PC-3 (cell line): ENCODE data around the gene PRSS35.

Experiments used
- CTCF ChIP-seq: fragments of 300-600 bp; sonication (generic); conservative IDR thresholded peaks from 2 replicates; pipeline ENCODE4 v1.5.1; 2017; ENCODE audit warnings: antibody characterized with exemption, low read depth, mild to moderate bottlenecking, low read length
- EZH2 ChIP-seq: fragments of 300-600 bp; sonication (generic); IDR thresholded peaks from one replicate; pipeline ENCODE4 v1.6.1; 2017; ENCODE audit warnings: antibody characterized with exemption, mild to moderate bottlenecking, low read length; ENCODE audit not compliant: unreplicated experiment

- TF ChIP-seq CTCF (no peak), EZH2 (no peak)
Observed at GRCh38 chr6:83517500-83517899, 5.2 kb downstream of the PRSS35 start.
